Measurements from ENCODE around the gene LRRC10B.

LRRC10B gene

DNA sequence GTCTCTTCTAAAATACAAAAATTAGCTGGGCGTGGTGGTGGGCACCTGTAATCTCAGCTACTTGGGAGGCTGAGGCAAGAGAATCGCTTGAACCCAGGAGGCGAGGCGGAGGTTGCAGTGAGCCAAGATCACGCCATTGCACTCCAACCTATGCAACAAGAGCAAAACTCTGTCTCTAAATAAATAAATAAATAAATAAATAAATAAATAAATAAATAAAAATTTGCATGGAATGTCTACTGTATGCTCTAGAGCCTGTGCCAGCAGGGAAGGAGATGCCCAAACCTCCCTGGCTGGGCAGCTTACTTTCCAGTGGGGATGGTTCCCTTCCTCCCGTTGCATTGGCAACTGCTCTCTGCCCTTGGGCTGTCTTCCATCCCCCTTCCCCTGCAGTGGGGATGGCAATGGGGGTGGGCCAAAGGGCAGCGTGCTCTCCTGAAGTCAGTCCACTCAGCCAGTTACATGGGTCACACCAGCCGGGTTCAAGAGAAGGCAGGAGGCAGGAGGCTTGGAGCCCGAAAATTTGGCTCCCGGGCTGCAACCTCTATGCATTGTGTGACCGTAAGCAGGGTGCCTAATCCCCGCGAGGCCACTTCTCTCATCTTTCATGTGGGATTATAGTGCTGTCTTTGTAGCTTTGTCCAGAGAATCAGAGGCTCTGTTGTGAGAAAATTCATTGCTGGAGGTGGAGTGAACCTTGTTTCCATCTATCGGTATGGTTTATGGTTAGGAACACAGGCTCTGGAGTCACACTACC lies 1.4 kb upstream of the LRRC10B start:
- Mint-ChIP-seq H3K27ac (no peak overlapping the region), H3K36me3 (ENCODE audit: insufficient read depth) (no peaks in the 10 kb centered on the region), H3K4me3 (peak overlapping the region in 1 of 2 donors; percentile 70), H3K27me3 (peaks cover 52 to 85% of the 10 kb centered on the region in 2 donors), H3K9me3 (no peaks in the 10 kb centered on the region), H3K4me1 (ENCODE audit: low read depth in 2 of 2) (peaks cover 0 to 9% of the 10 kb centered on the region in 2 donors)
- DNase-seq: no peak
- no peak for ATAC-seq (replicated peaks)

DNA sequence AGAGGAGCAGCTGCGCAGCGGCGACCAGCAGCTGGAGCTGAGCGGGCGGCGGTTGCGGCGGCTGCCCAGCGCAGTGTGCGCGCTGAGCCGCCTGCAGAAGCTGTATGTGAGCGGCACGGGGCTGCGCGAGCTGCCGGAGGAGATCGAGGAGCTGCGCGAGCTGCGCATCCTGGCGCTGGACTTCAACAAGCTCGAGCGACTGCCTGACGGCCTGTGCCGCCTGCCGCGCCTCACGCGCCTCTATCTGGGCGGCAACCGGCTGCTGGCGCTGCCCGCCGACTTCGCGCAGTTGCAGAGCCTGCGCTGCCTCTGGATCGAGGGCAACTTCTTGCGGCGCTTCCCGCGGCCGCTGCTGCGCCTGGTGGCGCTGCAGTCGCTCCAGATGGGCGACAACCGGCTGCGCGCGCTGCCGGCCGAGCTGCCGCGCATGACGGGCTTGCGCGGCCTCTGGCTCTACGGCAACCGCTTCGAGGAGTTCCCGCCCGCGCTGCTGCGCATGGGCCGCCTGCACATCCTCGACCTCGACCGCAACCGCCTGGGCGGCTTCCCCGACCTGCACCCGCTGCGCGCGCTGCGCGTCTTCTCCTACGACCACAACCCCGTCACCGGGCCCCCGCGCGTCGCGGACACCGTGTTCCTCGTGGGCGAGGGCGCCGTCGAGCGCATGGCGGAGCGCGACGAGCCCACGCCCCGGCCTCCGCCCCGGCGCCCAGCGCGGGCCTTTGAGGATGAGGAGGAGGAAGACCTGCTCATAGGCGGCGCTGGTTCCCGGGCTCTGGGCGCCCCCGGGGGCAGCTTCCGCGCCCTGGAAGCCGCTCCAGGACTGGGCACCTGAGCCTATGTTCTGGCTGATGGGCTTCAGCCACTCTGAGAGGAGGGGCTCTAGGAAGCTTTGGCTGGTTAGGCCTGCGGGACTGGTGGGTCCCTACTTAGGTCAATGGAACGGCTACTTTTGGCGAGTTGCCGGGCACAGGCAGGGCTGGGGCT lies 787 bp downstream of the LRRC10B start:
- Mint-ChIP-seq H3K36me3 (ENCODE audit: insufficient read depth) (no peaks in the 10 kb centered on the region), H3K27me3 (peaks cover 61 to 87% of the 10 kb centered on the region in 2 donors), H3K4me1 (ENCODE audit: low read depth in 2 of 2) (peaks cover 0 to 9% of the 10 kb centered on the region in 2 donors), H3K9me3 (no peaks in the 10 kb centered on the region), H3K4me3 (peak overlapping the region; percentile 46 to 47), H3K27ac (no peak overlapping the region)
- peak; percentile 79 for ATAC-seq (replicated peaks)
- DNase-seq: peak; percentile 12 to 37 (median 17)

DNA sequence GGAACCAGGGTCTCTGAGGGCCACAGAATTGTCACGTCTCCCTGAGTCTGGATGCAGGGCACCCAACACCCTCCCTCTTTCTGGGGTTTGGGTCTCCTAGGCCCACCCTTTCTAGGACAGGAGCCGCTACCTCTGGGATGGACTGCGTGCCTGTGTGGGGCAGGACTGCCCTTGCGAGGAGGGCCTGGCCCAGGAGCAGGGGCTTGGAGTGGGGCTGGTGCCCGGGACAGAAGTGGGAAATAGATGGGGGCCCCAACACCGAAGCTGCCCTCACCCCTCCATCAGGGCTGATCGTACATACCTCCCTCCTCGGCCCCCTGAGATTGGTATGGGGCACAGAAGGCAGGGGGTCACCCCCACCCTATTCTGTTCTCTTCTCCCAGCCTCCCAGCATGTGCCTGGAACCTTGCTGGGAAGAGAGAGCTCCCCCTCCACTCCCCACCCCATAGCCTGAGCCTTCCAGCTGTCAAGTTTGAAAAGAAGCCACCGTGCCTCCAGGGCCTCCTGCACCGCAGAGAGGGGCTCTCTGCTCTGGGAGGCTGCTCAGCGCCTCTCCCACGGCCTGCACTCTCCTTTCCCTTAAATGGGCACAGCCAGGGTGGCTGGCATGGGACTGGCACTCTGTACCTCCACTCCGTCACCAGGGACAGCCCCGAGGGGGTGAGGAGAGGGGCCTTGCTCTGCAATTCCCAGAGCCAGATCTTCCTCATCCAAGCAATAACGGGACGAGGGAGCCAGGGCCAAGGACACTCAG lies 1.8 kb downstream of the LRRC10B start:
- no peaks in the 10 kb centered on the region for H3K36me3 Mint-ChIP-seq (ENCODE audit: insufficient read depth)
- no peaks in the 10 kb centered on the region for H3K9me3 Mint-ChIP-seq
- peak overlapping the region in 1 of 2 donors; percentile 46 for H3K4me3 Mint-ChIP-seq
- peaks cover 51 to 82% of the 10 kb centered on the region in 2 donors for H3K27me3 Mint-ChIP-seq
- ATAC-seq (replicated peaks): no peak
- H3K4me1 Mint-ChIP-seq (ENCODE audit: low read depth in 2 of 2): peaks cover 0 to 9% of the 10 kb centered on the region in 2 donors
- DNase-seq: no peak
- H3K27ac Mint-ChIP-seq: no peak overlapping the region

DNA sequence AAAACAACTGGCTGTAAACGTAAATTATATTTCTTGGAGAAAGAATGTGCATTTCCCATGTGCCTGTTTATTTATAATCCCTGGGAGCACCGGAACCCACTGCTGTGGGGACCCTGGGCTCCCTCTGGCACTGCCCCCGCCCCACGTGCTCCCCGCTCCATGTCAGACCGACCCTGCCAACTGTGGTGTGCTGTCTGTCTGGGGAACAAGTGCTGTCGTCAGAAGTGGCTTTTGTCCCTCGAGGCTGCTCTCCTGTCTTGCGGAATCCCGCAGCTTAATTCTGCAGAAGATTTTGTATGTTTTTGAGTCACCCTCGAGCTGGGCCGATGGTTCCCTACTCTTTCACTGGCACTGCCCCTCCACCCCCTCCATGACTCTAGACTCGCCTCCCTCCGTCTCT lies 2.4 kb downstream of the LRRC10B start:
- no peaks in the 10 kb centered on the region for H3K9me3 Mint-ChIP-seq
- peaks cover 45 to 76% of the 10 kb centered on the region in 2 donors for H3K27me3 Mint-ChIP-seq
- peak overlapping the region; percentile 5 to 30 for H3K4me3 Mint-ChIP-seq
- ATAC-seq (replicated peaks): no peak
- peaks cover 0 to 9% of the 10 kb centered on the region in 2 donors for H3K4me1 Mint-ChIP-seq (ENCODE audit: low read depth in 2 of 2)
- H3K36me3 Mint-ChIP-seq (ENCODE audit: insufficient read depth): no peaks in the 10 kb centered on the region
- H3K27ac Mint-ChIP-seq: no peak overlapping the region
- DNase-seq: no peak

DNA sequence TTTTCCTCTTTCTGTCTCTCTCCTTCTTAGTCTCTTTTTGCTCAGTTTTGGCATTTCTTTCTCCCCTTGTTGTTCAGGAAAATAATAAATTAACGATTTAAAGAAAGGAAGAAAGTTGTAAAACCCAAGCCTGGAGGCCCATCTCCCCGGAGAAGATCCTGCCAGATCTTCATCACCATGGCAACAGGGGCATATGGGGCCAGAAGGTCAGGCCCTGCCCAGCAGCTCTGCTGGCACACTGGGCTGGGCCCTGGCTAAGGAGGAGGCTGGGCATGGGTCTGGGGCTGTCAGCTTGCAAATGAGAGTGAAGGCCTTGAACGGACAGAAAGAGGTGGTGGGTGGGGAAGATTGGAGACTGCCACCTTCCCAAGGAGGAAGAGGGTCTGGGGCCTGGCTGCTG lies 2.8 kb downstream of the LRRC10B start:
- ATAC-seq (replicated peaks) (no peak), DNase-seq (no peak)
- Mint-ChIP-seq H3K27me3 (peaks cover 41 to 74% of the 10 kb centered on the region in 2 donors), H3K36me3 (ENCODE audit: insufficient read depth) (no peaks in the 10 kb centered on the region), H3K9me3 (no peaks in the 10 kb centered on the region), H3K4me1 (ENCODE audit: low read depth in 2 of 2) (peaks cover 0 to 9% of the 10 kb centered on the region in 2 donors), H3K4me3 (peak overlapping the region; percentile 5 to 30), H3K27ac (no peak overlapping the region)

DNA sequence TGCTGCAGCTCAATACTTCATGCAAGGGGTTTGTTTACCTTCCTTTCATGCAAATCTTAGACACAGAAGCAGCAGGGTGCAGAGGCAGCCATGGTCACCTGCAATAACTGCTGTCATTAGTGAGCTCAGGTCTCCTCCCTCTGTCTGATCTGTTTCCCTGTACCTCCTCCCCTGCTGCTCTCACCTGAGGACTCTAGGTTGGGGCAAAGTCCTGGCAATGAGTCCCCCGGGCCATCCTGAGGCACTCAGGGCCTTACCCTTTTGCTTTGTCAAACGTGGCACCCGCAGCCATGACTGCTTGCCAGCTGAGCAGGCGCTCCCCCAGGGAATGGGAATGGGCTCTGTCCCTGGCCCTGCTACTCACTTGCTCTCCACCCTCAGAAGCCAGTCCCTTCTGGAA lies 3.9 kb downstream of the LRRC10B start:
- peaks cover 44 to 74% of the 10 kb centered on the region in 2 donors for H3K27me3 Mint-ChIP-seq

DNA sequence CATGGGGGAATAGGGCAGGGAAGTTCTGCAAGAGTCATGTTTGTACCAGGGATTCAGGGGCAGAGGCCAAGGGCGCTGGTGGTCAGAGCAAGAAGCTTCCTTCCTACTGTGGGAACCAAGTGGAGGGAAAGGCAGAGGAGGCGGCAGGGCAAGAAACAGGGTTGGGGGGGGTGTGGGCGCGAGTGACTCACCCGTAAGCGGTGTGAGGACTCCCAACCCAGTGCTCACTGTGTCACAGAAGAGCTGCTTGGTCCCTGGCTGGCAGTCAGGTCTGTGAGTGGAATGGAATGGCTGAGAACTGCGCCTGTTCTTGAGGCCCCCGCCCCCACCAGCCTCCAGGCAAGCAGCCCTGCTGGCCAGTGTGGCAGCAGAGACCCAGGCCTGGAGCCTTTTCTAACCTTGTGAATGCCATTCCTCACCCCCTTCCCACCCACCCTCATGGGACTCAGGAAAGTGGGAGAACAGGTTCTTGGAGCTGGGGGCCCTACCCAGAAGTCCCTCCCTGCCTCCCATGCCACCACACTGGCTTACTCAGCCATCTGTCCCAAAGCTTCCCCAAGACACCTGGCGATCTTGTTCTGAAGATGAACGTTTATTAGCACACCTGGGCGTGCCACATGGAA lies 4.7 kb downstream of the LRRC10B start:
- ATAC-seq (replicated peaks) (no peak), DNase-seq (no peak)
- peaks cover 7 to 9% of the 10 kb centered on the region in 2 donors for H3K4me1 Mint-ChIP-seq (ENCODE audit: low read depth in 2 of 2)
- H3K27me3 Mint-ChIP-seq: peaks cover 40 to 71% of the 10 kb centered on the region in 2 donors
- H3K36me3 Mint-ChIP-seq (ENCODE audit: insufficient read depth): no peaks in the 10 kb centered on the region
- H3K27ac Mint-ChIP-seq: no peak overlapping the region
- no peaks in the 10 kb centered on the region for H3K9me3 Mint-ChIP-seq
- H3K4me3 Mint-ChIP-seq: no peak overlapping the region

More for the DNA sequence above, 3.9 kb downstream of the LRRC10B start:
- no peak overlapping the region for H3K4me3 Mint-ChIP-seq
- ATAC-seq (replicated peaks): no peak
- no peak for DNase-seq
- H3K36me3 Mint-ChIP-seq (ENCODE audit: insufficient read depth): no peaks in the 10 kb centered on the region
- H3K9me3 Mint-ChIP-seq: no peaks in the 10 kb centered on the region
- peaks cover 7 to 16% of the 10 kb centered on the region in 2 donors for H3K4me1 Mint-ChIP-seq (ENCODE audit: low read depth in 2 of 2)
- H3K27ac Mint-ChIP-seq: no peak overlapping the region

DNA sequence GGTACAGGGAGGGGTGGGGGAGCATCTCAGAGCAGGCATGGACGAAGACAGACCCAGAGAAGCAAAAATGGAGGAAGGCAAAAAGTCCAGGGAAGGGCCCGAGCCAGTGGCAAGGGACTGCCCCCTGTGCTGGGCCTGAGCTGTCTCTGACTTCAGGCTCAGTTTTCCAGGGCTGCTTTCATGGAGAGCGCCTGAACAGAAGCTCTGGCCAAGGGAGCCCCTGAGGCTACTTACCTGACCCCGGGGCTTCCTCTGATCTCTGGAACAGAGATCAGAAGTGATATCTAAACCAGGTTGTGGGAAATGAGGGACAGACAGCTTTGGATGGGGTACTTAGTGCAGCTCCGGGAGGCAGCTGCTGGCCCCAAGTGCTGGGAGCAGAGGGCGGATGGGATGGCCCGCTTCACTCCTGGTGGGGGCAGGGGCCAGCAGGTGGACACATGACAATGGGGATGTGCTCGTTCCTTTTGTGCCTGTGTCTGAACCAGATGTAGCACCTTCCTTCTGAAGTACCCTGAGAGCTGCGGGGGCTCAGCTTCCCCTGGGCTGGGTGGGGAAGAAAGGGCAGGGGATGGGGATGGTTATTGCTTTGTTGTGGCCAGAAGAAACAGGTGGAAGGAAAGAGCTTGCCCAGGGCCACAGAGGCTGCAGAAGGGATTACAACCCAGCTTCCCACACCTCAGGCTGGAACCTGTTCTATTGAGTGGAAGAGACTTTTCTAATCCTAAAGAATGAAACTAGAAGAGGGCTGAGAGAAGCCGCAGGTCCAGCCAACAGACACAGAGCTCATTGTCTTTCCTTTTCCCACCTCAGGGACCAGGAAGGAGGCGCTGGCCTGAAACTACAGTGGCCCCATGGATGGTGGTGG lies 5.7 kb downstream of the LRRC10B start:
- DNase-seq (no peak), ATAC-seq (replicated peaks) (no peak)
- H3K27me3 Mint-ChIP-seq: peaks cover 48 to 79% of the 10 kb centered on the region in 2 donors
- peaks cover 7 to 8% of the 10 kb centered on the region in 2 donors for H3K4me1 Mint-ChIP-seq (ENCODE audit: low read depth in 2 of 2)
- no peaks in the 10 kb centered on the region for H3K9me3 Mint-ChIP-seq
- H3K4me3 Mint-ChIP-seq: no peak overlapping the region
- H3K27ac Mint-ChIP-seq: no peak overlapping the region
- H3K36me3 Mint-ChIP-seq (ENCODE audit: insufficient read depth): no peaks in the 10 kb centered on the region

DNA sequence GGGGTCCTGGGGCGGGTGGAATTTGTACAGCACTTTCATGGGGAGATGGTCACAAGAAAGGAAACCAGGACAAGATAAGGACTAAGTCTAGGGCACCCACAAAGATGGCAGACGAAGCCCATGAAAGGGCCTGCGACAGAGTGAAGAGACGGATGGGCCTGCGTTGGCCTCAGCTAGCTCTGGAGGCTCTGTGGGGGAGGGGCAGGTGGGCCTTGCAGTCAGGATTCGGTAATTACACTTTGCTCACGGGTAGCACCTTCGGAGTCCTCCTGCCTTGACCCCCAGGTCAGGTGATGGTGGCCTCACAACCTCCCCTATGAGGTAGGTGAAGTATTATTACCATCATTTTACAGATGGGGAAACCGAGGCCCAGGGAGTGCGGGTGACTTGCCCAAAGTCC lies 7.1 kb downstream of the LRRC10B start:
- H3K27me3 Mint-ChIP-seq: peaks cover 42 to 74% of the 10 kb centered on the region in 2 donors

DNA sequence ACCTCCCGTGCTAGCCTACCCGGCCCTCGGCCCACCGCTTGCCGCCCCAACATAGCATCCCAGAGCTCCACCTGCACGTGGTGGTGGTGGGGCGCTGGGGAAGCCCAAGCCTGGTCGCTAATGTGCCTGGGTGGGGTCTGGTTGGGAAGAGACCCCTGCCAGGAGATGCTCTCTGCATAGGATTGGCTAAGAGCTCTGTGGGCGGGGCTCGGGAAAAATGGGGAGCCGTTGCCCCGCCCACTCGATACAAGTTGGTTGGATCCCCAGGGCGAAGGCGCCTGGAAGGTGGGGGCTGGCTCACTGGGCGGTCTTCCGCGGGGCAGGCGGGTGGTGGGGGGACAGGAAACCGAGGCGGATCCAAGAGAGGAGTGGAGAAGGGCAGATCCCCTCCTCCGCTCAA lies 7.6 kb downstream of the LRRC10B start:
- ATAC-seq (replicated peaks): no peak
- peak overlapping the region; percentile 70 to 71 for H3K4me3 Mint-ChIP-seq

More for the DNA sequence above, 7.1 kb downstream of the LRRC10B start:
- Mint-ChIP-seq H3K9me3 (no peaks in the 10 kb centered on the region), H3K4me3 (no peak overlapping the region), H3K4me1 (ENCODE audit: low read depth in 2 of 2) (peaks cover 7 to 8% of the 10 kb centered on the region in 2 donors), H3K36me3 (ENCODE audit: insufficient read depth) (no peaks in the 10 kb centered on the region), H3K27ac (no peak overlapping the region)
- ATAC-seq (replicated peaks): no peak
- no peak for DNase-seq

DNA sequence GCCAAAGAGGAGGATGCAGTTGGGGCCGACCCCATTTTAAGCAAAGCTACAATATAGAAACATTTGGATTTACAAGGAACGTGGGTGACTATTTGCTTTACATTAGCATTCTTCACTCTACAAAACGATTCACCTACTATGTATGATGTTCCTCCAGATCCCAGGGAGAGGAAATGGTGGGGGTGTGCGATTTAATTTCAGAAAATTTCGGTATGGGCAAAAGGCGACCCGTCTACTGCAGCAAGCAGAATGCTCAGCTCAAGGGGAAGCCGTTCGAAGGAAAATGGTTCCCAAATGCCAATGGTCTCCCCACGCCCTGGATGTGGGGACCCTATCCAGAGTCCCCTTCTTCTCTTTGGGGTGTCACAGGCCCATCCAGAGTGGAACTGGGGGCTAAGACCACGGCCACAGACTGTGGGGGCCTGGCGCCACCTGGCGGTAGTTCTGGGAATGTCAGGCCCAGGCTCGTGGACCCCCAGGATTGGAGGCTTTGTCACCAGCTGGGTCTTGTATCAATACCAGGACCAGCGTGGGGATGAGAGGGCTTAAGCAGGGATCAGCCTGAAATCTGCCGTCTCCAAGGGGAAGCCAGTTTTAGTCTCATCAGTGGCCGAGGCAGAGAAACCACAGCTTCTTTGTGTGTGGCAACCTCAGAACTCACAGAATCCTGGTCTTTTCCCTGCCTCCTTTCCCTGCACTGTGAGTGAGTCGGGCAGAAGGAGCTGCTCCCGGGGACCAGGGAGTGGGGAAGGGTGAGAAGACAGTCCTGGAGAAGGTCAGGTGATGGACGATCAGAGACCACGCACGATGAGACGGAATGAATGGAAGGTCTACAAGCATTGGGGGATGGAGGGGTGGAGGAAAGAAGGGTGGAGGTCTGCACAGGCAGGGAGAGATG lies 8.4 kb downstream of the LRRC10B start:
- H3K27me3 Mint-ChIP-seq: peaks cover 38 to 70% of the 10 kb centered on the region in 2 donors
- peak; percentile 58 to 63 (median 63) for DNase-seq
- H3K4me3 Mint-ChIP-seq: peak overlapping the region; percentile 70 to 71
- H3K36me3 Mint-ChIP-seq (ENCODE audit: insufficient read depth): no peaks in the 10 kb centered on the region
- ATAC-seq (replicated peaks): peak; percentile 74
- H3K9me3 Mint-ChIP-seq: no peaks in the 10 kb centered on the region
- no peak overlapping the region for H3K27ac Mint-ChIP-seq
- H3K4me1 Mint-ChIP-seq (ENCODE audit: low read depth in 2 of 2): peaks cover 7 to 8% of the 10 kb centered on the region in 2 donors

More for the DNA sequence above, 7.6 kb downstream of the LRRC10B start:
- Mint-ChIP-seq H3K4me1 (ENCODE audit: low read depth in 2 of 2) (peaks cover 7 to 8% of the 10 kb centered on the region in 2 donors), H3K9me3 (no peaks in the 10 kb centered on the region), H3K27me3 (peaks cover 38 to 70% of the 10 kb centered on the region in 2 donors), H3K27ac (no peak overlapping the region), H3K36me3 (ENCODE audit: insufficient read depth) (no peaks in the 10 kb centered on the region)
- DNase-seq: no peak
